HepG2 (cell line): ENCODE results near the gene RABGAP1L. TPM values are rescaled to one million over a fixed set of nuclear protein-coding genes. Genes with fewer than 3 reads are reported as not detected.
A peak's percentile ranks its signal among the peaks of the same experiment; 100 is the strongest.

Experiments
- DMTF1 ChIP-seq: sonication (generic); formaldehyde crosslinking; IDR thresholded peaks from 2 replicates; pipeline ENCODE4 v1.4.0; 2020; ENCODE audit warnings: mild to moderate bottlenecking, missing genetic modification reagents
- JUND ChIP-seq: sonication (generic); formaldehyde crosslinking; IDR thresholded peaks from 2 replicates; pipeline ENCODE4 v1.8.0; 2022; ENCODE audit warnings: mild to moderate bottlenecking, missing genetic modification reagents
- PPARG ChIP-seq: conservative IDR thresholded peaks from 2 replicates; pipeline ENCODE4 v1.6.1; 2016; ENCODE audit warnings: missing biosample characterization, missing genetic modification reagents
- SNAPC2 ChIP-seq: sonication (generic); formaldehyde crosslinking; IDR thresholded peaks from 2 replicates; pipeline ENCODE4 v1.8.1; 2022; ENCODE audit warnings: mild to moderate bottlenecking, missing genetic modification reagents
- ZBTB20 ChIP-seq: sonication (generic); formaldehyde crosslinking; IDR thresholded peaks from 2 replicates; pipeline ENCODE4 v1.8.1; 2023; ENCODE audit warnings: missing genetic modification reagents, low read depth, mild to moderate bottlenecking, borderline replicate concordance
- ZFP90 ChIP-seq: sonication (generic); formaldehyde crosslinking; IDR thresholded peaks from 2 replicates; pipeline ENCODE4 v1.8.0; 2022; ENCODE audit warnings: missing genetic modification reagents, mild to moderate bottlenecking, inconsistent platforms, borderline replicate concordance
- ZNF207 ChIP-seq: fragments of 450-650 bp; IDR thresholded peaks from 2 replicates; pipeline ENCODE4 v1.6.1; 2016; ENCODE audit warnings: antibody characterized with exemption, borderline replicate concordance
- polyA plus RNA-seq, 8 experiments: library from polyadenylated mRNA; depleted of rRNA in 3 of 8; stranded (reverse) in 7 of 8; unstranded in 1 of 8; fragments of >200 nt; fragmentation: Illumina TruSeq in 4 of 8; extraction: Trizol in 4 of 8; gene quantifications; 2 replicates each; pipeline versions ENCODE4 v1.2.1 to v1.2.3, GENCODE V29; 2011 to 2016; ENCODE audit warnings: low read depth in 4 of 8, missing spikeins in 1 of 8, mixed read lengths in 1 of 8; ENCODE audit not compliant: insufficient read depth in 1 of 8
- total RNA-seq, 5 experiments: library from RNA; depleted of rRNA; stranded (reverse); fragments of >200 nt; fragmentation: Illumina TruSeq; extraction: Trizol; gene quantifications; 2 replicates each; pipeline ENCODE4 v1.2.3, GENCODE V29; 2016; ENCODE audit warnings: low read depth in 1 of 5
- TF ChIP-seq, protein P1 (sequence below): sonication (generic); formaldehyde crosslinking; IDR thresholded peaks from 2 replicates; pipeline ENCODE4 v1.4.0; 2020; ENCODE audit warnings: missing genetic modification reagents
- TF ChIP-seq, protein P2 (sequence below): sonication (generic); formaldehyde crosslinking; IDR thresholded peaks from 2 replicates; pipeline ENCODE4 v1.8.0; 2022; ENCODE audit warnings: mild to moderate bottlenecking, missing genetic modification reagents, borderline replicate concordance

Gene RABGAP1L
- total and polyA plus RNA-seq, 2 of the 13 experiments (the other 11 are each of a cell fraction or from before 2014, with no cell fraction given): 7.9 to 22.6 TPM

DNA sequence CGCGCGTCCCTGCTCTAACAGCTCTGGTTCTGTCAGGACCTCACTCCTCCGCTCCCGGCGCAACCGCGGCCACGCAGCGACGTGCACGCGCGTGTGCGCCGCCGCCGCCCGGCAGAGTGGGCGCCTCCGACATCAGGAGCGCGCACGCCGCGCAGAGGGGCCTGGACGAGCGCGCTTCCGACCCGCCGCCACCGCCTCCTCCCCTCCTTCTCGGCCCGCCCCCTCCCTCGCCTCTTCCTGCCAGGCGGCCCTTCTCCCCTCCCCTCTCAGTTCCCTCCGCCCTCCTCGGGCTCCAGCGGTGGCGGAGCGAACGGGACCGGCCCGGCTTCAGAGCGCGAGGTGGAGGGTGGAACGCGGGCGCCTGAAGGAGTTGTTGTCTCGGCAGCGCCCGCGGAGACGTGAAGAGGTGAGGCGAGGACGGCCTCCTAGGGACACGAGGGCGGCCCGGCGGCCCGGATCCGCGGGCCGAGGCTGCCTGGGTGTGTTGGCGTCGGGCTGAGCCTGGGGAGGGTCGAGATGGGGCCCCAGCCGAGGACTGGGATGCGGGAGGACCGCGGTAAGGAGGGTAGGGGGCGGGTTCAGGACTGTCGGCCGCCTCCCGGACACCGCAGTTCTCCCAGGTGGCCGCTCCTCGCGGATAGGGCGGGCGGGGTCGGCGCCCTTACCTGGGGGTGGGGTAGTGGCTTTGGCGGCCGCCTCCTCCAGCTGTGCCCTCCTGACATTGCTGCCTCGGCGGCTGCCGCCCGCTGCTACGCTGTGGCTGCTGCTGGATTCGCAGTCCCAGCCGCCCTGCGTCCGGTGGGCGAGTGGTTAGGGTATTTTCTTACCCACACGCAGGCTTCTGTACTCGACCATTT lies at the start of gene RABGAP1L (continued):
- TF ChIP-seq, protein P1, sequence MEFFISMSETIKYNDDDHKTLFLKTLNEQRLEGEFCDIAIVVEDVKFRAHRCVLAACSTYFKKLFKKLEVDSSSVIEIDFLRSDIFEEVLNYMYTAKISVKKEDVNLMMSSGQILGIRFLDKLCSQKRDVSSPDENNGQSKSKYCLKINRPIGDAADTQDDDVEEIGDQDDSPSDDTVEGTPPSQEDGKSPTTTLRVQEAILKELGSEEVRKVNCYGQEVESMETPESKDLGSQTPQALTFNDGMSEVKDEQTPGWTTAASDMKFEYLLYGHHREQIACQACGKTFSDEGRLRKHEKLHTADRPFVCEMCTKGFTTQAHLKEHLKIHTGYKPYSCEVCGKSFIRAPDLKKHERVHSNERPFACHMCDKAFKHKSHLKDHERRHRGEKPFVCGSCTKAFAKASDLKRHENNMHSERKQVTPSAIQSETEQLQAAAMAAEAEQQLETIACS (CRISPR knock-in tag): peak; percentile 100
- TF ChIP-seq, protein P2, sequence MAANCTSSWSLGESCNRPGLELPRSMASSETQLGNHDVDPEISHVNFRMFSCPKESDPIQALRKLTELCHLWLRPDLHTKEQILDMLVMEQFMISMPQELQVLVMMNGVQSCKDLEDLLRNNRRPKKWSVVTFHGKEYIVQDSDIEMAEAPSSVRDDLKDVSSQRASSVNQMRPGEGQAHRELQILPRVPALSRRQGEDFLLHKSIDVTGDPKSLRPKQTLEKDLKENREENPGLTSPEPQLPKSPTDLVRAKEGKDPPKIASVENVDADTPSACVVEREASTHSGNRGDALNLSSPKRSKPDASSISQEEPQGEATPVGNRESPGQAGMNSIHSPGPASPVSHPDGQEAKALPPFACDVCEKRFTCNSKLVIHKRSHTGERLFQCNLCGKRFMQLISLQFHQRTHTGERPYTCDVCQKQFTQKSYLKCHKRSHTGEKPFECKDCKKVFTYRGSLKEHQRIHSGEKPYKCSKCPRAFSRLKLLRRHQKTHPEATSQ (CRISPR knock-in tag): no peak
- TF ChIP-seq ZNF207: no peak
- TF ChIP-seq PPARG (CRISPR knock-in tag): no peak
- TF ChIP-seq JUND (CRISPR knock-in tag): peak; percentile 42; the same call in 1 of the 2 replicates
- no peak for TF ChIP-seq ZBTB20 (CRISPR knock-in tag)
- no peak for TF ChIP-seq SNAPC2 (CRISPR knock-in tag)
- TF ChIP-seq ZFP90: no peak; the same call in 1 of the 2 replicates
- no peak for TF ChIP-seq DMTF1 (CRISPR knock-in tag)
- TF ChIP-seq, all 625 proteins: peak for 177
